Daoy (cell line): Measurements from ENCODE around the gene RACGAP1. TPM values are rescaled to one million over a fixed set of nuclear protein-coding genes. Genes with fewer than 3 reads are reported as not detected.
"Not testable (repeated sequence)": the region's sequence is repeated elsewhere in the genome, so short reads cannot be mapped to it uniquely, and the experiment has no call there.

Experiments used
- DNase-seq: peaks from one replicate; pipeline ENCODE4 v3.0.0-alpha.2; 2015; ENCODE audit warnings: low read depth
- total RNA-seq: library from RNA; depleted of rRNA; stranded (reverse); fragments of >200 nt; shearing (Covaris generic); gene quantifications from 2 replicates; pipeline ENCODE4 v1.2.3, GENCODE V29; 2014

Gene RACGAP1
- total RNA-seq, 1 experiment from 2014 or later: 223 TPM

DNA sequence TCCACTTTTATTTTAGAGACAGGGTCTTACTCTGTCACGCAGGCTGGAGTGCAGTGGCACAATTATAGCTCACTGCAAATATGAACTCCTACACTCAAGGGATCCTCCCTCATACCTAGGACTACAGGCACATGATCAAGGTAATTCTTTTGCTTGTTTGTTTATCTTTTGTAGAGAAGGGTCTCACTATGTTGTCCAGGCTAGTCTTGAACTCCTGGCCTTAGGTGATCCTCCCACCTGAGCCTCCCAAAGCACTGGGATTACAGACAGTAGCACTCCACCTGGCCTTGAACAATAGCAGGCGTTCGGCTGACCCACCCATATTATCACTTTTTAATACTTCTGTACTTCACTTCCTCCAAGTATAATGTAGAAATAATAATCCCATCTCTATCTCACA, 1.4 kb upstream of the RACGAP1 start:
- no peak for DNase-seq

DNA sequence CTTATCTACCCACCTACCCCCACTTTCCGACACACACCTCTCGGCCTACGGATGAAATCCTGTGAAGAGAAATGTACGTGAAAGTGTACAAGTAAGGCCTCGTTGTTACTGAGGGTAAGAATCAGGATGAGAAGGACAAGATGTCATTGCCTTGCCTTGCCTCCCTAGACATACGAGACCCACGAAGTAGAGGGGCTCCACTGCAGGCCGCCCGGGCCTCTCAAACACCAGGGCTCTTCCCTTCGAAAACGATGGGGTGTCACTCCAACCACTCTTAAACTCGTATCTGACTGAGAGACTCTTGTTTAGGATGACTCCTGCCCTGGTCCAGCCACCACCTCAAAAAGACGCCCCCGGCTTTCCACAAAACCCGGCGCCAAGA, 498 bp downstream of the RACGAP1 start:
- peak; percentile 33 for DNase-seq

DNA sequence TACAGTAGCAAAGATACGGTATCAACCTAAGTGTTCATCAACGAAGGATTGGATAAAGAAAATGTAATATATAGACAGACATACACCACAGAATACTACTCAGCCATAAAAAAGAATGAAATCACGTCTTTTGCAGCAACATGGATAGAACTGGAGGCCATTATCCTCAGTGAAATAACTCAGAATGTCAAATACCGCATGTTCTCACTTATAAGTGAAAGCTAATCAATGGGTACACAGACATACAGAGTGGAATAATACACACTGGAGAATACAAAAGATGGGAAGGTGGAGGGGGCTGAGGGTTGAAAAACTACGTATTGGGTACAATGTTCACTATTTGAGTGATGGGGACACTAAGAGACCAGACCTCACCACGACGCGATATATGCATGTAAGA, 1.1 kb downstream of the RACGAP1 start:
- DNase-seq: no peak

DNA sequence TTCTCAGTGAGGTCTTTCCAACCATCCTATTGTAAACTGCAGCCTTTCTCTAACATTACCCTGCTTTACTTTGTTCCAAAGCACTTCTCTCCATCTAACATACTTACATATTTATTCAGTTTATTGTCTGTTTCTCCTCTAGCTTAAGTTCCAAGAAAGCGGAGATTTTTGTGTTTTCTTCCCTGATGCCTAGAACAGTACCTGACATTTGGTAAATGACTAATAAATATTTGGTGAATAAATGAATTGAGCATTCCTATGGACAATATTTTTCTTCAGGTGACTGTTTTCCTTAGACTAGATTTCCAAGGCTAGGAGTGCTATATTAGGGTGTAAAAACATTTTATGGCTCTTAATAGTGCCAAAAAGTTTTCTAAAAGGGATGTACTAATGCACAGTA, 2.4 kb downstream of the RACGAP1 start:
- DNase-seq: no peak

DNA sequence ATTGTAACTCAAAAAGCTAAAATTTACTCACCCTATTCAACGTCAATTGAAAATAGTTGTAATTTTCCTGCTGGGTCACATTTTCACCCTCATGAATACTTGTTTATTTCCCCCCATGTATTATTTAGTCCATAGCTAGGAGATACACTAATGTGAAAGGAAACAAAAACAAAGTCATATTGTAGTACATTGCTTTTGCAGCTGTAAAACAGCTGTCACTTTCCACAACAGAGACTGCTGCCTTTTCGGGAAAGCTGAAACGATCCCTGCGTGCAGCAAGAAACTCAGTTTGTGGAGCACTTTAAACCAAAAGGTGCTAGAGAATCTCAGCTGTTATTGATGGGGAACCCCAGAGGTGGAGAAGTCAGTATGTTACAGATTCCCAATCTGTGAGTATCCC, 4.3 kb downstream of the RACGAP1 start:
- DNase-seq: no peak

DNA sequence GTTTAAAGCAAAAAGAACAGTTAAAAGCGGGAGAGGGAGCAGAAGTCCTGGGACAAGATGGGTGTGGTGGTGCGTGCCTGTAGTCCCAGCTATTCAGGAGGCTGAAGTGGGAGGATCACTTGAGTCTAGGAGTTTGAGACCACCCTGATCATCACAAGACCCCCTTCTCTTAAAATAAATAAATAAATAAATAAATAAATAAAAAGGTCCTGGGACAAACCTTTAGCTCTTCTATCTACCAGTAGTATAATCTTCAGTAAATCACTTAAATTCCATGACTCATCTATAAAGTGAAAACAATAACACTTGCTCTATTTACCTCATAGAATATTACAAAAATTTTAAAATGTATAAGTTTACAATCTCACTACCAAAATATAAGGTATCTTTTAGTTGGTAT, 5.8 kb downstream of the RACGAP1 start:
- DNase-seq: no peak

DNA sequence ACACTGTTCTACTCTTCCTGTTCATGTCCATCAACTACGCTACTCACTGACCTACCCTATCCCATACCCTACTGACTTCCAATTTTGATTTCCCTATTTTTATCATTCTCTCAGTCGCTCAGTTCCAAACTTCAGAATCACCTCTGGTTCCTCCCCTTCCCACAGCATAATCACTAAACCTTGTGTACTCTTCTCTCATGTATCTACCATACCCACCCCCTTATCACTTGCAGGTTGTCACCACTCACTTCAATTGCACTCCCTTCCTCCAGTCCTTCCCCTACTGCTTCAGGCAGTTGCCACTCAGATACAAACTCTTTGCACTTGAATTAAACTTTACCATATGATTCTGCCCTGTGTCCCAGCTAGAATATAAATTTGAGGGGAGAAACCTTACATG, 6.3 kb downstream of the RACGAP1 start:
- no peak for DNase-seq

DNA sequence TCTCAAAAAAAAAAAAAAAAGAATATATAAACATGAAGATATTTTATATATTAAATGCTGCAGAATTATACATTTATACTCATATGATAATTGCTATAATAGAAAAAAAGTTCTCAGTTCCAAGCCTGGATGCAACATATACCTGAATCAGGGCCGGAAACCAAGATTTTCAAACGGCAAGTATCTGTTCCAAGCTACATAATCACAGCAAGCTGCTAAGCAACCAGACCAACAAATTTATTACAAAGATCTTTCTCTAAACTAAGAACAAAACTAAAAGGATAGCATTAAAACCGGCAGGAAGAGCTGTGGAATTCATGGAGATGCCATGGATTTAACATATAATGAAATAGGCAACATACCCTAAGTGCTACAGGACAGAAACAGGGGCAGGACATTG, 7.1 kb downstream of the RACGAP1 start:
- DNase-seq: no peak

DNA sequence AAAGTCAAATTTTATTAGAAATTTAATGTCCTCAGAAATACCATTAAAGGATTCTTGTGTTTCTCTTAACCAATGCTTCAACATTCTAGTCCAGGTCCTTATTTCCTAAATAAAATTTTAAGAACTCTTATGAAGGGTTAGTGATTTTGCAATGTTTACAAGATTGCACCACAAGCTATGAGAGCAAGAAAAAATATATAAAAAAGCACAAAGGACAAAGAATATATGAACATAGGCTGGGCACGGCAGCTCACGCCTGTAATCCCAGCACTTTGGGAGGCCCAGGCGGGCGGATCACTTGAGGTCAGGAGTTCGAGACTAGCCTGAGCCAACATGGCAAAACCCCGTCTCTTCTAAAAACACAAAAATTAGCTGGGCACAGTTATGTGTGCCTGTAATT, 7.7 kb downstream of the RACGAP1 start:
- no peak for DNase-seq

DNA sequence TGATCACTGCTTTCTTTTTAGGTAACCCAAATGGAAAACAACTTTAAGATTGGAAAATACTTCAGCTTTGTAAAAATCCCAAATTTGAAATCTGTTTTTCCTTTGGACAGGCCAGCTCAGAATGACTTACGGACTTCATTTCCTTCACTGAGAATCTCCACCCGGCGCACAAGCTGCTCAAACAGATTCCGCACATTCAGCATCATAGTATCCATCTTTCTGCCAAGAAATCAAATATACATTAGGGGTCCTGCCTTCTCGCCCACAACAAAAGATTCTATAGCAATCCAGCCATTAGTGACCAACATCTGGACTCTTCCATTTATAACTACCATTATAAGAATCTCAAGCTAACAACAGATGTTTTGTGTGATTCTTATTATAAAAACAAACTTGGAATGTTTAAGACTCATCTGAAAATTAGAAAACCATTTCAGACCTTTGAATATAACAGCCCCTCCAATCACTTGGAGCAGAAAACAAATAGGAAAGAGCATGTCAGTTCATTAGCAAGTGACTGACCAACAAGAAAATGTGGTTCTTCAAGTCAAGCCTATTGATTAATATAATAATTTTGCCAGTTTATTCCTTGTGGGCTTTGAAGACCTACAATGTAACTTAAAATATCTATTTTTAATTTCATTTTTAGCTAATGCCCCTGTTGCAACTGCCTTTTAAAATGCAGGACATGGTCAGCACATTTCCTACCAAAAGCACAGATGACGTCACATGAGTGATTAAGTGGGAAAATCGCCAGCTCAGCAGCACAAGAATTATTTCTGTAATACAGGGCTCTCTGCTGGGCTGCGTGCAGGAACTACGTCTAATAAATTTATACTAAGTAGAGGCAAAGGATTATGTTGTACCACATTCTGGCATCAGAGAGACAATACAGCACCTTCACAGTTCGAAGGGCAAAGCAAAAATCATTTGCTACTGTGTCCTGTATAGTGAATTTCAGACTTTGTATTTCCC, 8.5 kb downstream of the RACGAP1 start:
- peak; percentile 19 for DNase-seq

DNA sequence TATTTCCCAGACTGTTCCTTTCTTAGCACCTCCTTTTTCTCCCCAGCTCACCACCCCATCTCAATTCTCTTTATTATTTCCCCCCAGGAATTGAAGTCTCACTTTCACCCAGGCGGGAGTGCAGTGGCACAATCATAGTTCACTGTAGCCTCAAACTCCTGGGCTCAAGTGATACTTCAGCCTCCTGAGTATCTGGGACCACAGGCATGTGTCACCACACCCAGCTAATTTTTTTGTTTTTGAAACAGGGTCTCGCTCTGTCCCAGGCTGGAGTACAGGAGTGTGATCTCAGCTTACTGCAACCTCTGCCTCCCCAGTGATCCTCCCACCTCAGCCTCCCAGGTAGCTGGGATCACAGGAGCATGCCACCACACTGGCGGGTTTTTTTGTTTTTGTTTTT, 11.0 kb downstream of the RACGAP1 start:
- no peak for DNase-seq

DNA sequence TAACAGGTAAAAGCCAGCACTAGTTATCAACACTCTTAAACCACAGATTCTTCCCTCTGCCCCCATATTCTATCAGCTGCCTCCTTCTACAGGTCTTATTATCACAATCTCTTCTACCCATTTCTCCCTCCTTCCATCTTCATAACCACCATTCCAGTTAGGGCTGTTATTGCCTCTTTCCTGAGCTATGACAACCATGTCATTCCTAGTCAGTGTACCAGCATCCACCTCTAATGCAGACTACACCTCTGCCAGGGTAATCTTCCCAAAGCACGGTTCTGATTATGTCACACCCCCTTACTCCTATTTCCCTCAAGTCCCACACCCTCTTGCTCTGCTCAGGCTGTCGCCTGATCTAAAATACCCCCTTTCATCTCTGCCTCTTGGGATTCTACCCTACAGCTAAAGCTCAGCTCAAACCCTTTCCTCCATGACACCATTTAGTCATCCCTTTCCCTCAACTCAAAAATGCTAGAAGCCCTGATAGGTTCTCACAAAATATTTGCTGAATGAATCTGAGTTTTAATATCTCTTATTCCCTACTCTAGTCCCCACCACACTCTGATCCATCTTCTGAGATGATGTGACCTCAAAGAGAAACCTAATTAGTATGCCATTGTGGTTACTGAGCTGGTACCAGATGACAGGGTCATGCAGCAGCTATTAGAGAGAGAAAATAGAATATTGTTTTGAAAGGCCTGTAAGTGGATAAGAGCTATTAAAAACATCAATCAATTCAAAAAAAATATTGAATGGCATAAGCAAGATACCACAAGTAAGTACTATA, 11.7 kb downstream of the RACGAP1 start:
- no peak for DNase-seq

DNA sequence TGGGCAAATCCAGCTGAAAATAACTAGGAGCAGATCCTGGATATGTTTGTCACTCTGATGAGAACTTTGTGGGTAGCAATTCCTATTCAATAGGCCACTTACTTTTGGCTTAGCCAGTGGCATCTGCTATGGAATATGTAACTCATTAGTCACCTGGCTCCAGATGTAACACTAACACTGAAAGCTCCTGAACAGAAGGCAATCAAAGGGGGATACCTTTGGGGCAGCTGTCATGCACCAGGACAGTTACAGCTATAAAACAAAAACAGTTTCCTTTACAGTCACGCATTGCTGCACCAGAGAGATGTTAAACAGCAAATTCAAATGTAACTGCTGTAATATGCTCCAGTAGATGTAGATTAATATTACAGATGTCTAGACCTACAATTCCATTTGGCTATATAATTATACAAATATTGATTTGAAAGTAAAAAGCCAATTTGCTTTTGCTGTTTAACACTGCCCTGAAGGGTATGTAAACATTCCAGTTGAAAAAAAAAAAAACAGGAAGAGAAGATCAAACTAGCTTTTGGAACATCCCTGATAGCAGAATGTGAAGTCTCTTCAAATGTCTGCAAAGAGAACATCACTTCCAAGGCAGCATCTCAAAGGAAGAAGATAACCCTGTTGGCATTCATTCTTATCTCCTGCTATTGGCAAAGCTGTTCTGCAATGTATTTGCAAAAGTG, 18.4 kb downstream of the RACGAP1 start:
- no peak for DNase-seq

DNA sequence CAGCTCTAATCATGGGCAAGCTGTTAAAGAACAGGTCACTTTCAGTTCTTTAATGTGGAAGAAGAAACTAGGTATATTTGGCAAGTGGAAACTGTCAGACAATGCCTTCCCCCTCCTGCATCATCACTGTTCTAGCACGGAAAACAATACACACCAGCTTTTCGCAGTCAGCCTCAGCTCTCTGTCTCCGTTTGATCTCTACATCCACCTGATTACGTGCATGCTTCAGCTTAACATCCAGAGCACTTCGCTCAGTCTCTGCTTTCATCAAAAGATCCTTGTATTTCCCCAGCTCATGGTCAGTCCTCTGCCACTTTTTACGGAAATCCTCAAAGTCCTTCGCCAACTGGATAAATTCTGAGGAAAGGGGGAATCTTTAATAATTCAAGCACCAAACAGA, 19.0 kb downstream of the RACGAP1 start:
- DNase-seq: no peak

DNA sequence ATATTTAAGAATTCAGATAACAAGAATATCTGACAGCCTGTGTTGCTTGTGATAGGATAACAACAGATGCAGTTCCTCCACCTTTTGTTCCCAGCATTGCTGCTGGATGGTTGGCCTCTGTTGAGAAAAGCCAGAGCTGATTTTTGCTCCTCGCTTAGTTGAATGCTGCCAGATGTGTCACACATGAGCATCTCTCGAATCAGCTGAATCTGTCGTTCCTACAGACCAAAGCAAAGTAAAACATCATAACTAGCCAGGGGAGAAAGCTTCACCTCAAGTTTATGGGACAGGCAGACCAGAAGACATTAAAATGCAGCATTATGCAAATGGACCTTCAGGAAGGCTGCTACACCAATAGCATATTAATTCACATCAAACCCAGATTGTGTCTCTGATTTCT, 20.1 kb downstream of the RACGAP1 start:
- no peak for DNase-seq

DNA sequence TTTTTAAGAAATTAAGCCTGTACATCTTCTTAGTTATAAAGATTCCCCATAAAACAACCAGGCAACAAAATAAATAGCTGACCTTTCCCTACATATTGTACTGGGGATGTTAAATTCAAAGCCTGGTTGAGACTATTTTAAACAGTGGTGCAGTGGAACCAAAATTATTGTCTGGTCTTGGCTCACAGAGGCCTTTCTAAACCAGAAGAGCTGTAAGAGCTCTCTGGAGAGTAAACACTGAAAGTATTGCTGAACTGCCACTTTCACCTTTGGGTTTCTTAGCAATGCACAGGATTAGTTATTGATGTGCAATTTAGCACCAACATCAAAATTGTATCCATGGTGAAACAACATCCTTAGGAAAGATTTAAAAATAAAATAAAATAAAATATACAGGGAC, 20.6 kb downstream of the RACGAP1 start:
- DNase-seq: no peak

DNA sequence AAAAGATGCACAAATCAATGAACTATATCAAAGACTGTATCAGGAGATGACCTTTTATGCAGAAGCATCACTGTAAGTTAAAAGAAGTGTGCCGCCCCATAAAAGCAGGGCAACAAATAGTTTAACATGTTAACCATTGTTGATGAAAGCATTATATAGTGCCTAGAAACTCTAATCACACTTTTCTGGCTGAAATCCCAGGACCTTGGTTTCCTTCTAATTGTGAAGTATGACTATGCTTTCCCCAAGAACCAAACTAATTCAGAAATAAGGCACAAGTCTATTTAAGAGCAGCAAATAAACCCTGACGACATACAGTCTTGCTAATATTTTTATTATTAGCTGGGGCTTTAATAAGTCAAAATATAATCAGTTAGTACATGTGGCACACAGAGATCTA, 21.7 kb downstream of the RACGAP1 start:
- no peak for DNase-seq

DNA sequence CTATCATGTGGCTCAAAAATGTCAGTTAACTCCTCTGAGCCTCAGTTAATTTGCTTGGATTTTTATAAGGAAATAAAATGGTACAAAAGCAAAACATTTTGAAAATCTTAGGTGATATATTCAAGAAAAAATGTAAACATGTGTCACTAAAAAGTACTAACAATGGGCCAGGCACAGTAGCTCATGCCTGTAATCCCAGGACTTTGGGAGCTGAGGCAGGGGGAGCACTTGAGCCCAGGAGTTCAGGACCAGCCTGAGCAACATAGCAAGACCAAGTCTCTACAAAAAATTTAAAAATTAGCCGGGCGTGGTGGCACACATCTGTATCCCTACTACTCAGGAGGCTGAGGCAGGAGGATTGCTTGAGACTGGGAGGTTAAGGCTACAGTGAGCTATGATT, 26.8 kb downstream of the RACGAP1 start:
- DNase-seq: no peak

DNA sequence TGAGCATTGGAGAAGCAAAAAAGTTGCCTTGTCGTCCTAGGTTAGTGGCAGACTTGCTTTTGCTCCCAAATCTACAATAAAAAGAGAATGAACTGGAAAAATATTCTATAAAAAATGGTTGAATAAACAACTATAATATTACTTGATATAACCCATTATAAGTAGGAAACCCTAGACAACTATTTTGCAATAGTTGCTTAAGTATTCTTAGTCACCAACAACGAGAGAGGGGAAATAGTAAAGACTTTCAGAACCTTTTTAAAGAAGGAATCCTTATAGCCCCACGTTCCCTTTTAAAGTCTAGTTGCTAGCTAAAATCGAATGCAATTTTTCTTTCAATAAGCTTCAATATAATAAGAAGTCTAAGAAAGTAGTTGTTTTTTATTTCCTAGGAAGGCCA, 35.0 kb downstream of the RACGAP1 start:
- no peak for DNase-seq

DNA sequence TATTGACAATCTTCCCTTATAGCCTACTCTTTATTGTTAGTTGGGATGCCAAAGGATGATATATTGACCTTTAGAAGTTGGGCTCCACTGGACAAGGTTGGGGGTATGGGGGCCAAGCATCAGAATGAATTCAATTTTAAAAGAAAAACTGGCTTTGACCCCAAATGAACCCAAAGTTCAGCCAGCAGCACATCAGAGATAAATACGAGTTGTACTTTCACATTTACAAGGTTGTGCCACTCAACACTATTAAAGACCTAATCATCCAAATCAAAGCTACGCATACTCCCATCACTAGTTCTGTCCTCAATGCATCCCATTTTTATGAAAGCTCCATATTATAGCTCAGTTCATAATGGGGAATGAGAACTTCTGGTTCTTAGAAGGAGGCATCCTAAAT, 35.9 kb downstream of the RACGAP1 start:
- not testable (repeated sequence) for DNase-seq

DNA sequence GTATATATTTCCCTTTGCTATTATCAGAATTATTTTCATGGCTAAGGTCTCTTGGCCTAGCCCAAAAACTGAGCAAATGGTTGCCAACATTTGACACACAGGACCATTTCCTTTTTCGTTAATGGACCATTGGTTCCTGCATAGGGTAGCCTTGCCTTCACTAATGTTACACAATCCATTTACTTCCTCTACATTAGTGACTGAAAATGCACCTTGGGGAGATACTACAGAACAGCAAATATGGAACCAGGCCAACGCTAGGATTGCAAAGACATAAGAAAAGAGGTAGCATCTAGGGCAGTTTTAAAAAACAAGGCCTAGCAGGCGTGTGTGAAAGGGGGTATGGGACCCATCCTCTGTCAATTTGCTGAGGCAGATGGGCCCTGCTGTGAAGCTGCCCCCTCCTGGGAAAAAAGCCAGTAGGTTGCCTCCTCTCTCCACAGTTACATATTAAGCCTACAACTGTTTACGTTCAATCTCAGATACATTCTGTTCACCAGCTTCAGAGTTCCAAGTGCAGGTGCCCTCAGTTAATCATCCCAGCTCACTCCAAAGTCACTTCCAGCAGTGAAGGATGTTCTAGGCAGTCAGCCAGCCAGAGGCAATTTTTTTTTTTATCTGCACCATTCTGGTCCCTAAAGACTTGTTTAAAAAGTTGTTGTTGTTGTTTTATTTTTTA, 37.5 kb downstream of the RACGAP1 start:
- DNase-seq: no peak

DNA sequence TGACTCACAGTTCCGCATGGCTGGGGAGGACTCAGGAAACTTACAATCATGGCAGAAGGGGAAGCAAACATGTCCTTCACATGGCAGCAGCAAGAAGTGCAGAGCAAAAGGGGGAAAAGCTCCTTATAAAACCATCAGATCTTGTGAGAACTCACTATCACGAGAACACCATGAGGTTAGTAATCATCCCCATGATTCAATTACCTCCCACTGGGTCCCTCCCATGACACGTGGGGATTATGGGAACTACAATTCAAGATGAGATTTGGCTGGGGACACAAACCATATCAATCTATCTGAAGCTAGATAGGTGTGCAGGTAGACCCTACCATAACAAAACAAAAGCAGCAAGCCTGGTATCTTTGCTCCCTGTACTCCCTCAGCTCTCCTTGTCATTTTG, 38.8 kb downstream of the RACGAP1 start:
- not testable (repeated sequence) for DNase-seq
